ENCODE results near the gene ARL5C.

GRCh38 chr17:39173526-39174274 lies 7.7 kb upstream of the ARL5C start:
- no peak for TF ChIP-seq CTCF (IDR thresholded peaks at IDR 0.05; ENCODE audit: insufficient read depth, low read depth, low read length)
- no peak for TF ChIP-seq EZH2 (IDR thresholded peaks at IDR 0.05; ENCODE audit: insufficient read depth, low read length)
